GM23338 (cell line): ENCODE measurements around the gene FBXW12. TPM values are rescaled to one million over a fixed set of nuclear protein-coding genes. Genes with fewer than 3 reads are reported as not detected.

Experiments used
- ATAC-seq: fragments of 200-7000 bp; cut with Tn5 transposase; 3 replicates; pipeline ENCODE4 v1.9.1; 2020
- DNase-seq: peaks from one replicate; pipeline ENCODE4 v3.0.0-alpha.2; 2015; ENCODE audit warnings: low spot score
- H2AFZ ChIP-seq: fragments of 200-600 bp; sonication (generic); 2 replicates; pipeline ENCODE4 v1.8.0; 2016; ENCODE audit warnings: antibody characterized with exemption, mild to moderate bottlenecking, moderate library complexity
- H3F3A ChIP-seq: fragments of 200-600 bp; sonication (generic); replicated peaks from 2 replicates; pipeline ENCODE4 v1.8.0; 2017; ENCODE audit warnings: antibody characterized with exemption, mixed run types, low read depth
- H3K27ac ChIP-seq: fragments of 200-600 bp; sonication (generic); 2 replicates; pipeline ENCODE4 v1.6.1; 2016; ENCODE audit warnings: low read depth
- H3K27me3 ChIP-seq: fragments of 200-600 bp; sonication (generic); 2 replicates; pipeline ENCODE4 v1.8.0; 2016; ENCODE audit warnings: mild to moderate bottlenecking, mixed run types, moderate library complexity; ENCODE audit not compliant: insufficient read depth
- H3K36me3 ChIP-seq: fragments of 200-600 bp; sonication (generic); 2 replicates; pipeline ENCODE4 v1.8.0; 2016; ENCODE audit warnings: mild to moderate bottlenecking; ENCODE audit not compliant: insufficient read depth
- H3K4me1 ChIP-seq: fragments of 200-600 bp; sonication (generic); 2 replicates; pipeline ENCODE4 v1.8.0; 2016; ENCODE audit warnings: mild to moderate bottlenecking, moderate library complexity; ENCODE audit not compliant: insufficient read depth
- H3K4me2 ChIP-seq: fragments of 200-600 bp; sonication (generic); 2 replicates; pipeline ENCODE4 v1.7.1; 2017; ENCODE audit warnings: mixed run types
- H3K4me3 ChIP-seq: fragments of 200-600 bp; sonication (generic); 2 replicates; pipeline ENCODE4 v1.6.1; 2016; ENCODE audit warnings: mixed run types
- H3K79me2 ChIP-seq: fragments of 200-600 bp; sonication (generic); replicated peaks from 2 replicates; pipeline ENCODE4 v1.8.0; 2017; ENCODE audit warnings: mild to moderate bottlenecking; ENCODE audit not compliant: insufficient read depth
- H3K9me2 ChIP-seq: fragments of 200-600 bp; sonication (generic); 2 replicates; pipeline ENCODE4 v1.8.0; 2017; ENCODE audit not compliant: insufficient read depth
- H4K20me1 ChIP-seq: fragments of 200-600 bp; sonication (generic); replicated peaks from 2 replicates; pipeline ENCODE4 v1.8.0; 2017; ENCODE audit warnings: mild to moderate bottlenecking; ENCODE audit not compliant: insufficient read depth
- H3K27ac Mint-ChIP-seq: 2 replicates; pipeline ENCODE4 v1.8.0; 2020; ENCODE audit warnings: inconsistent platforms, mild to moderate bottlenecking, moderate library complexity, mixed read lengths
- H3K27me3 Mint-ChIP-seq: 3 replicates; pipeline ENCODE4 v1.8.0; 2022; ENCODE audit warnings: low read depth, mild to moderate bottlenecking, moderate library complexity, mixed read lengths, inconsistent platforms; ENCODE audit not compliant: insufficient read depth, poor library complexity
- H3K36me3 Mint-ChIP-seq: 3 replicates; pipeline ENCODE4 v1.8.0; 2021; ENCODE audit warnings: low read depth, mild to moderate bottlenecking, inconsistent platforms, moderate library complexity, mixed read lengths
- H3K4me1 Mint-ChIP-seq: 3 replicates; pipeline ENCODE4 v1.8.0; 2020; ENCODE audit warnings: mild to moderate bottlenecking, inconsistent platforms, mixed read lengths
- H3K4me3 Mint-ChIP-seq: 3 replicates; pipeline ENCODE4 v1.8.0; 2021; ENCODE audit warnings: moderate library complexity, mild to moderate bottlenecking, inconsistent platforms, mixed read lengths
- H3K9me3 Mint-ChIP-seq: 3 replicates; pipeline ENCODE4 v1.8.0; 2020; ENCODE audit warnings: moderate library complexity, mild to moderate bottlenecking, inconsistent platforms, mixed read lengths
- CREB1 ChIP-seq: fragments of 250-450 bp; sonication (Bioruptor Pico); IDR thresholded peaks from 2 replicates; pipeline ENCODE4 v1.5.0; 2020; ENCODE audit warnings: low read depth, mild to moderate bottlenecking, moderate library complexity
- CTCF ChIP-seq, 2 experiments: fragments of 200-600 bp in 1 of 2; sonication (generic) in 1 of 2; conservative IDR thresholded peaks; 2 replicates each; pipeline versions ENCODE4 v1.5.1 to v1.6.1; 2016 to 2017; ENCODE audit warnings: antibody characterized with exemption in 2 of 2, low read depth in 2 of 2, mild to moderate bottlenecking in 2 of 2, moderate library complexity in 1 of 2
- ETS1 ChIP-seq: IDR thresholded peaks from 2 replicates; pipeline ENCODE4 v1.6.1; 2016; ENCODE audit warnings: antibody characterized with exemption
- EZH2 ChIP-seq: fragments of 200-600 bp; sonication (generic); IDR thresholded peaks from one replicate; pipeline ENCODE4 v1.8.0; 2017; ENCODE audit warnings: antibody characterized with exemption, mild to moderate bottlenecking, low read depth; ENCODE audit not compliant: unreplicated experiment
- EZH2phosphoT487 ChIP-seq: fragments of 200-600 bp; sonication (generic); IDR thresholded peaks from one replicate; pipeline ENCODE4 v1.8.1; 2018; ENCODE audit warnings: antibody characterized with exemption; ENCODE audit not compliant: unreplicated experiment
- JUNB ChIP-seq: IDR thresholded peaks from one replicate; pipeline ENCODE4 v1.6.1; 2016; ENCODE audit warnings: antibody characterized with exemption; ENCODE audit not compliant: unreplicated experiment
- NANOG ChIP-seq: IDR thresholded peaks from 2 replicates; pipeline ENCODE4 v1.6.1; 2016; ENCODE audit warnings: antibody characterized with exemption, borderline replicate concordance
- POLR2AphosphoS5 ChIP-seq: IDR thresholded peaks from 2 replicates; pipeline ENCODE4 v1.6.1; 2016; ENCODE audit warnings: antibody characterized with exemption, low read depth
- REST ChIP-seq: IDR thresholded peaks from one replicate; pipeline ENCODE4 v1.6.1; 2018; ENCODE audit warnings: antibody characterized with exemption; ENCODE audit not compliant: unreplicated experiment
- STAT1 ChIP-seq: IDR thresholded peaks from one replicate; pipeline ENCODE4 v1.6.1; 2016; ENCODE audit warnings: antibody characterized with exemption; ENCODE audit not compliant: unreplicated experiment
- ZNF114 ChIP-seq: fragments of 250-450 bp; sonication (Bioruptor Pico); IDR thresholded peaks from 2 replicates; pipeline ENCODE4 v1.5.0; 2020; ENCODE audit warnings: mild to moderate bottlenecking, moderate library complexity
- ZNF331 ChIP-seq: fragments of 250-450 bp; sonication (Bioruptor Pico); IDR thresholded peaks from 2 replicates; pipeline ENCODE4 v1.5.0; 2020; ENCODE audit warnings: low read depth, mild to moderate bottlenecking, moderate library complexity
- ZNF462 ChIP-seq: fragments of 250-450 bp; sonication (Bioruptor Pico); IDR thresholded peaks from 2 replicates; pipeline ENCODE4 v1.5.0; 2020; ENCODE audit warnings: mild to moderate bottlenecking, moderate library complexity
- polyA plus RNA-seq: library from polyadenylated mRNA; unstranded; fragments of >200 nt; fragmentation: Nextera tagmentation; extraction: Ambion mirVana; gene quantifications from 2 replicates; pipeline ENCODE4 v1.2.1, GENCODE V29; 2016
- total RNA-seq: library from RNA; depleted of rRNA; stranded (reverse); fragments of >200 nt; shearing (Covaris generic); gene quantifications from 2 replicates; pipeline ENCODE4 v1.2.3, GENCODE V29; 2014

Gene FBXW12
- total and polyA plus RNA-seq, 2 experiments from 2014 or later: 0.73 TPM; not detected in 1

GRCh38 chr3:48412375-48413001, 40.5 kb downstream of the FBXW12 start:
- Mint-ChIP-seq H3K27ac (no peak overlapping the region), H3K9me3 (no peaks in the 10 kb centered on the region), H3K27me3 (peaks cover 26% of the 10 kb centered on the region), H3K4me3 (no peak overlapping the region), H3K4me1 (no peaks in the 10 kb centered on the region), H3K36me3 (peaks cover 94% of the 10 kb centered on the region)
- no peaks in the 10 kb centered on the region for H3K27me3 ChIP-seq
- no peak overlapping the region for H2AFZ ChIP-seq
- ATAC-seq: no peak
- DNase-seq: no peak
- peaks cover 18% of the 10 kb centered on the region; the same call in 1 of the 2 replicates for H3K36me3 ChIP-seq
- no peaks in the 10 kb centered on the region for H3F3A ChIP-seq
- no peak overlapping the region for H3K4me2 ChIP-seq
- no peaks in the 10 kb centered on the region; the same call in 1 of the 2 replicates for H4K20me1 ChIP-seq
- no peaks in the 10 kb centered on the region for H3K9me2 ChIP-seq
- no peaks in the 10 kb centered on the region for H3K4me1 ChIP-seq
- H3K27ac ChIP-seq: no peak overlapping the region
- no peaks in the 10 kb centered on the region for H3K79me2 ChIP-seq
- TF ChIP-seq REST (no peak), CTCF (conservative IDR thresholded peaks at IDR 0.05; ENCODE audit: low read depth in 2 of 2) (no peak), ZNF462 (CRISPR knock-in tag) (no peak), EZH2phosphoT487 (no peak), ZNF331 (CRISPR knock-in tag) (no peak), CREB1 (CRISPR knock-in tag) (no peak), ETS1 (no peak), JUNB (no peak), EZH2 (no peak), STAT1 (no peak), ZNF114 (CRISPR knock-in tag) (no peak), NANOG (no peak), POLR2AphosphoS5 (no peak)
- H3K4me3 ChIP-seq: no peak overlapping the region
